ENCODE measurements around the gene MFRP. TPM values are rescaled to one million over a fixed set of nuclear protein-coding genes. Genes with fewer than 3 reads are reported as not detected.
A peak's percentile ranks its signal among the peaks of the same experiment; 100 is the strongest.

The MFRP gene
- polyA plus RNA-seq, 1 of the 3 experiments (the other 2 are of a cell fraction): not detected

- peak; percentile 83 for DNase-seq
- H3K9ac ChIP-seq: no peak within 1 kb of the TSS
- peak within 1 kb of the TSS; percentile 63; the same call in 1 of the 2 replicates for H3K4me2 ChIP-seq
- 0 out of 2 replicates have a peak within 1 kb of the TSS, but pooled peaks have one; percentile 63 for H2AFZ ChIP-seq (ENCODE audit: low read depth)
- H3K27ac ChIP-seq (ENCODE audit: low read depth in 2 of 2, low read length in 1 of 2): no peak within 1 kb of the TSS; a peak in 1 of 4 replicates
- peaks cover 6% of the 10 kb centered on the region for H3F3A ChIP-seq (replicated peaks; ENCODE audit: insufficient read depth)
- TF ChIP-seq FOSL2 (IDR thresholded peaks at IDR 0.05; ENCODE audit: borderline replicate concordance, low read depth) (no peak), GATA2 (CRISPR knock-in tag; IDR thresholded peaks at IDR 0.05) (no peak), RFX5 (IDR thresholded peaks at IDR 0.05; ENCODE audit: low read length) (no peak), NFIC (IDR thresholded peaks at IDR 0.05; ENCODE audit: borderline replicate concordance) (no peak), EP300 (IDR thresholded peaks at IDR 0.05; ENCODE audit: borderline replicate concordance in 1 of 2, low read depth in 1 of 2, low read length in 1 of 2) (no peak), POLR2AphosphoS5 (IDR thresholded peaks at IDR 0.05; ENCODE audit: low read depth, low read length) (no peak), TAF1 (IDR thresholded peaks at IDR 0.05; ENCODE audit: borderline replicate concordance, low read depth, low read length) (no peak), RXRA (IDR thresholded peaks at IDR 0.05; ENCODE audit: borderline replicate concordance, low read depth) (no peak), GABPA (IDR thresholded peaks at IDR 0.05; ENCODE audit: low read depth) (no peak), ELF1 (IDR thresholded peaks at IDR 0.05) (no peak), MXI1 (IDR thresholded peaks at IDR 0.05; ENCODE audit: low read depth, low read length) (no peak), SIN3A (IDR thresholded peaks at IDR 0.05; ENCODE audit: borderline replicate concordance, low read depth, low read length) (no peak), FOXJ3 (CRISPR knock-in tag; IDR thresholded peaks at IDR 0.05) (no peak), TCF12 (IDR thresholded peaks at IDR 0.05) (no peak), ZBTB33 (IDR thresholded peaks at IDR 0.05; ENCODE audit: borderline replicate concordance, low read depth) (no peak), PBX3 (IDR thresholded peaks at IDR 0.05) (no peak), RAD21 (IDR thresholded peaks at IDR 0.05; ENCODE audit: low read length) (no peak), SMC3 (IDR thresholded peaks at IDR 0.05; ENCODE audit: low read depth, low read length) (no peak), NRF1 (IDR thresholded peaks at IDR 0.05; ENCODE audit: low read depth, low read length) (no peak), TEAD4 (IDR thresholded peaks at IDR 0.05; ENCODE audit: borderline replicate concordance, insufficient read depth) (no peak)
- peak within 1 kb of the TSS; percentile 37 to 49; a peak in 3 of 4 replicates for H3K4me3 ChIP-seq (ENCODE audit: low read depth in 2 of 2, low read length in 1 of 2)
- peaks cover 20% of the 10 kb centered on the region for H3K79me2 ChIP-seq (ENCODE audit: insufficient read depth)
- ChIA-PET POLR2A (interaction anchor here (0.7 to 2.5 kb wide), 3 partner anchors 34 to 247 kb away, joined by 3 to 7 read pairs (median 5); no protein-coding TSS in a partner anchor), CTCF (interaction anchor here (0.6 to 8.6 kb wide), 41 partner anchors 7 to 1196 kb away, joined by 3 to 191 read pairs (median 5); partner anchors contain the start of genes CBL, HMBS, MCAM and MFRP)
- H3K36me3 ChIP-seq (replicated peaks in 1 of 2; ENCODE audit: control insufficient read depth in 1 of 2, insufficient read depth in 2 of 2, low read length in 1 of 2): peaks cover 0 to 12% of the 10 kb centered on the region in 2 experiments
- no peaks in the 10 kb centered on the region for H3K9me3 ChIP-seq
- peaks cover 16 to 33% of the 10 kb centered on the region in 2 experiments; a peak in 3 of 4 replicates for H3K4me1 ChIP-seq (ENCODE audit: control insufficient read depth in 1 of 2, insufficient read depth in 2 of 2, low read depth in 1 of 2, low read length in 1 of 2)
- WGBS (ENCODE audit: low lambda C conversion rate): 71% methylated on average over 28 of the region's 53 CpGs
- H4K20me1 ChIP-seq (ENCODE audit: insufficient read depth): no peaks in the 10 kb centered on the region
- H3K9me2 ChIP-seq: no peaks in the 10 kb centered on the region
- H3K27me3 ChIP-seq (ENCODE audit: insufficient read depth): no peaks in the 10 kb centered on the region
Measured at GRCh38 chr11:119340335-119341221, 5.9 kb downstream of the MFRP start, which contains the start of gene C1QTNF5. C1QTNF5 (minus strand) TSS chr11:119340883; CDS start chr11:119340397, 486 bp downstream.
